GM12872 (cell line): ENCODE results near the gene PFKFB2.

Experiments used
- CTCF ChIP-seq: IDR thresholded peaks from 3 replicates; pipeline ENCODE4 v1.5.1; 2011; ENCODE audit warnings: low read depth, mild to moderate bottlenecking, low read length, moderate library complexity; ENCODE audit not compliant: insufficient read depth

PFKFB2 gene

DNA sequence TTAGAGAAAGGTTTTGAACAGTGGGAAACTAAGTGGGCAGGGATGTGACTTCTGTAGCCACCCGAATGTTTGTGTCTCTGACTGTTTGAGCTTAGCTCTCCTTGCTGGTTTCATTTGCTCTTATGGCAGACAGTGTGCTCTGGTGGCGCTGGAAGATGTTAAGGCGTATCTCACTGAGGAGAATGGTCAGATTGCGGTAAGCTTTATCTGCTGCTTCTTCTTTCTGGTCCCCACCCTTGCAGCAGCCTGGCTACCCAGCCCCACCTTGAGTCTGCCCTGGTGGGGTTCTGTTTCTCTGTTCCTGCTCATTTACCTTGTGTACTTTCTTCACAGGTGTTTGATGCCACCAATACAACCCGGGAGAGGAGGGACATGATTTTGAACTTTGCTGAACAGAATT is 9.9 kb downstream of the PFKFB2 start:
- no peak for TF ChIP-seq CTCF

GRCh38 chr1:207064561-207064960 is 11.5 kb downstream of the PFKFB2 start:
- TF ChIP-seq CTCF, result no peak

DNA sequence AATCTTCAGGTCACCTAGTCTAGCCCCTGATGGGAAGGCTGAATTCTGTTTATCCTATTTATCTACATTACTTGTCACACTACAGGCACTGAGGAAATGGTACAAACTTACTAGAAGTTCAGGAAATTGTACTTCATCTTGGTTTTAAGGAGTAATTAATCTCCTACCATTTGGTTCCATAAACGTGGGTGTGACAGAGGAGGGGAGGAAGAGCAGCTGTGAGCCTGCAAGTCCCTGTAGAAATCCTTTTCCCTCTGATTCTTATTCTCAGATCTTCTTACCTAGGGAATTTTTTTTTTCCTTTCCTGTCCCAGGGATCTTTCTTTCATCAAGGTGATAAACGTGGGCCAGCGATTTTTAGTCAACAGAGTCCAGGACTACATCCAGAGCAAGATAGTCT is 14.1 kb downstream of the PFKFB2 start:
- TF ChIP-seq CTCF, result no peak

DNA sequence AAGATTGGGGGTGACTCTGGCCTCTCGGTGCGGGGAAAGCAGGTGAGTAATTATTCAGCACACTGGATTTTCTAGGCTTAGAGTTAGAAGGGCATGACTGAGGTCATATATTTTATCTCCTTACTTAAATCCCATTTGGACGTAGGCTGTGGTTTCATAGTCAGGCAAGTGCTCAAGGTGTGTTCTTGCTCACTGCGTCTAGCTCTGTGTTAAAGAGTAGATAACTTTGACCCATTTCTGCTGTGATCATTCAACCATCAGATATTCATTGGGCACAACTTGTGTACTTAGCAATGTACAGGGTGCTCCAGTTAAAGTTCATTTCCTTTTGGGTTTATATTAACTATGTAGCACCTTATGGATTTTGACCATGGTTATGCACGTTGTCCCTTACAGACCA is 14.6 kb downstream of the PFKFB2 start:
- no peak for TF ChIP-seq CTCF

GRCh38 chr1:207069061-207069460 is 16.0 kb downstream of the PFKFB2 start:
- no peak for TF ChIP-seq CTCF

DNA sequence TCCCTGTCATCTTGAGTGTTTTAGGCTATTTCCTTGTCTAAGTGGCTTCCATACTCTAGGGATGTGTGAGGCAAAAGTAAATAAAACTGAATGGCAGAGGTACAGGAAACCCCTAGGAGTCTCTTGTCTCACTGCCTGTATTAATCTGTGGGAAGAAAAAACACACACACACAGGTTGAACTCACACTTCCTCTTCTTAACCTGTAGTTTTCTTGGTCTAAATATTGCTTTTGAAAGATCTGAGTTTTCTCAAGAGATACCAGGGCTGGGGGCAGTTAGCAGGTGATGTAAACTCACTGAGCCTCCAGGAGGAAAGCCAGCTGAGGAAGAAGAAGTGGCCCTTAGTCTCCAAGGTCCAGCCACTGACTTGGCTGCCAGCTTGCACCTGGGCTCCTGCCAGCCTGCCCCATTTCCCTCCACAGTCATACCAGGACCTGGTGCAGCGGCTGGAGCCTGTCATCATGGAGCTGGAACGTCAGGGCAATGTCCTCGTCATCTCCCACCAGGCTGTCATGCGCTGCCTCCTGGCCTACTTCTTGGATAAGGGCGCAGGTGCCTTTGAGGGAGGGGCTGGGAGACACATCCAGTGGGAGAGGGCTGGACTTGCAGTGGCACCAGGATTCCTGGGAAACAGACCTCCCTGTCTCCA is 16.9 kb downstream of the PFKFB2 start:
- no peak for TF ChIP-seq CTCF

- TF ChIP-seq CTCF, result no peak
Measured at GRCh38 chr1:207070811-207071210, 17.7 kb downstream of the PFKFB2 start.
